K562 (cell line): Measurements from ENCODE around the gene CAST. TPM values are rescaled to one million over a fixed set of nuclear protein-coding genes. Genes with fewer than 3 reads are reported as not detected.
A peak's percentile ranks its signal among the peaks of the same experiment; 100 is the strongest.

Experiments
- DMBX1 ChIP-seq: fragments of 250-450 bp; sonication (Bioruptor Pico); IDR thresholded peaks from 2 replicates; pipeline ENCODE4 v1.8.0; 2022; ENCODE audit warnings: inconsistent platforms, mild to moderate bottlenecking, moderate library complexity, borderline replicate concordance
- FOXJ2 ChIP-seq: fragments of 200-800 bp; sonication (Bioruptor generic); IDR thresholded peaks from 2 replicates; pipeline ENCODE4 v1.6.1; 2016; ENCODE audit warnings: missing genetic modification characterization, missing compliant biosample characterization
- STAT5A ChIP-seq: IDR thresholded peaks from 2 replicates; pipeline ENCODE4 v1.6.1; 2012; ENCODE audit warnings: low read length, inconsistent platforms, borderline replicate concordance
- SUPT5H ChIP-seq: fragments of 450-650 bp; IDR thresholded peaks from 2 replicates; pipeline ENCODE4 v1.6.1; 2016
- TOE1 ChIP-seq, 2 experiments: fragments of 450-650 bp in 1 of 2; sonication (generic) in 1 of 2; formaldehyde crosslinking in 1 of 2; IDR thresholded peaks; 2 replicates each; pipeline versions ENCODE4 v1.7.1 to v1.8.0; 2016 to 2022; ENCODE audit warnings: borderline replicate concordance in 2 of 2, mild to moderate bottlenecking in 2 of 2, antibody characterized with exemption in 1 of 2, inconsistent platforms in 1 of 2, low read depth in 1 of 2, missing genetic modification reagents in 1 of 2, moderate library complexity in 1 of 2
- ZBTB7A ChIP-seq: IDR thresholded peaks from 2 replicates; pipeline ENCODE4 v1.6.1; 2011; ENCODE audit warnings: low read depth, mild to moderate bottlenecking, low read length, moderate library complexity, borderline replicate concordance; ENCODE audit not compliant: control insufficient read depth
- polyA plus RNA-seq, 8 experiments: library from polyadenylated mRNA; depleted of rRNA in 4 of 8; stranded (reverse) in 5 of 8; unstranded in 3 of 8; fragments of >200 nt; fragmentation: Nextera tagmentation in 2 of 8; fragmentation: Illumina TruSeq in 1 of 8; extraction: Ambion mirVana in 2 of 8; extraction: Trizol in 1 of 8; gene quantifications; 2 replicates each; pipeline versions ENCODE4 v1.2.1 to v1.2.3, GENCODE V29; 2011 to 2014; ENCODE audit warnings: inconsistent platforms in 1 of 8, missing spikeins in 1 of 8
- total RNA-seq, 7 experiments: library from RNA; depleted of rRNA in 6 of 7; stranded (reverse); fragments of >200 nt in 6 of 7; fragmentation: Illumina TruSeq in 2 of 7; extraction: Trizol in 2 of 7; gene quantifications; 2 replicates each; pipeline versions ENCODE4 v1.2.1 to v1.2.3, GENCODE V29; 2011 to 2021; ENCODE audit warnings: low replicate concordance in 1 of 7
- TF ChIP-seq, protein P1 (sequence below): sonication (generic); formaldehyde crosslinking; IDR thresholded peaks from 2 replicates; pipeline ENCODE4 v1.8.0; 2023; ENCODE audit warnings: mild to moderate bottlenecking, missing genetic modification reagents
- TF ChIP-seq, protein P2 (sequence below): fragments of 450-650 bp; formaldehyde crosslinking; IDR thresholded peaks from 2 replicates; pipeline ENCODE4 v1.4.0; 2020; ENCODE audit warnings: mild to moderate bottlenecking, moderate library complexity
- TF ChIP-seq, protein P3 (sequence below), 3 experiments: fragments of 200-800 bp in 1 of 3; fragments of 250-450 bp in 1 of 3; fragments of 450-650 bp in 1 of 3; sonication (Bioruptor Pico) in 1 of 3; sonication (Bioruptor generic) in 1 of 3; formaldehyde crosslinking in 1 of 3; IDR thresholded peaks; 2 replicates each; pipeline versions ENCODE4 v1.6.1 to v1.8.0; 2016 to 2022; ENCODE audit warnings: mild to moderate bottlenecking in 2 of 3, missing genetic modification characterization in 2 of 3, missing compliant biosample characterization in 1 of 3, moderate library complexity in 1 of 3
- TF ChIP-seq, protein P4 (sequence below): sonication (generic); formaldehyde crosslinking; IDR thresholded peaks from 2 replicates; pipeline ENCODE4 v1.8.1; 2023; ENCODE audit warnings: missing genetic modification reagents, mild to moderate bottlenecking, borderline replicate concordance

CAST gene
- total and polyA plus RNA-seq, 9 of the 15 experiments (the other 6 are each of a cell fraction or from before 2014, with no cell fraction given), result 55.5 to 136 (median 86.1) TPM

DNA sequence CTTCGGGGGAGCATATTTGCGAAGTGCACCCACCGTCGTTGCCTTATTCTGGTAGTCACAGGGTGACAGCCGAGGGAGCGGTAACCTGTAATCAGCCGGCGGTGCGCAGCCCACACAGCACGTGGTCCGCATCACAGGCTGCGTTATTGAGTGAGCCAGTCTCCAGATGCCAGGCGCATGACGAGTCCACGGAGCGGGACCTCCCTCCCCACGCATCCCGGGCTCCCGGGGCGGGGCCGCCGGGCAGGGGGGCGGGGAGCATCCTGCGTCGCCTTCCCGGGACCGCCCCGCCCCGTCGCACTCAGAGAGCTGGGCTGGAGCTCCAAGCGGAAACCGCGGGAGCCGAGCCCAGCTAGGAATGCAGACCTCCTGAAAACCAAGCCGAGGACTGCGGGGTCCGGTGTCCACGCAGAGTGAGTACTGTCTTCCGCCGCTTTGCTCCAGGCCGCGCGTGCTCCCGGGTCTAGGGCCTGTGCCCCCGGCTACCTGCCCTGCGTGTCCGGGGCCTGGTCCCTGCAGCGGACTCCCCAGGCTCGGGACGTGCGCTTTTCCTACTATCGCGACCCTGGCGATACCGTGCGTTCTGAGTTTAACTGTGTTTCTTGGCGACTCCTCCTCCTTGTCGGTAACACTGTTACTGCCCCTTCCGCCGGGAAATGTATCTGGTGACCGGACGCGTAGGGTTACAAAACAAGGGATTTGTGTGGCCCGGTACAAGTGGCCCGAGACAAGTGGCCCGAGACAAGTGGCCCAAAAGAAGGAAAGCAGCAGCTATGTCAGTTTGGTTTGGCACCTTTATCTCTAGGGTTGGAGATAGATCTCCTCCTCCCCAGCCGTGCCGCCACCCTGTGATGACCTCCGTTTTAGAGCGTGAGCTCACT, 40.6 kb downstream of the CAST start (continued):
- TF ChIP-seq, protein P1, sequence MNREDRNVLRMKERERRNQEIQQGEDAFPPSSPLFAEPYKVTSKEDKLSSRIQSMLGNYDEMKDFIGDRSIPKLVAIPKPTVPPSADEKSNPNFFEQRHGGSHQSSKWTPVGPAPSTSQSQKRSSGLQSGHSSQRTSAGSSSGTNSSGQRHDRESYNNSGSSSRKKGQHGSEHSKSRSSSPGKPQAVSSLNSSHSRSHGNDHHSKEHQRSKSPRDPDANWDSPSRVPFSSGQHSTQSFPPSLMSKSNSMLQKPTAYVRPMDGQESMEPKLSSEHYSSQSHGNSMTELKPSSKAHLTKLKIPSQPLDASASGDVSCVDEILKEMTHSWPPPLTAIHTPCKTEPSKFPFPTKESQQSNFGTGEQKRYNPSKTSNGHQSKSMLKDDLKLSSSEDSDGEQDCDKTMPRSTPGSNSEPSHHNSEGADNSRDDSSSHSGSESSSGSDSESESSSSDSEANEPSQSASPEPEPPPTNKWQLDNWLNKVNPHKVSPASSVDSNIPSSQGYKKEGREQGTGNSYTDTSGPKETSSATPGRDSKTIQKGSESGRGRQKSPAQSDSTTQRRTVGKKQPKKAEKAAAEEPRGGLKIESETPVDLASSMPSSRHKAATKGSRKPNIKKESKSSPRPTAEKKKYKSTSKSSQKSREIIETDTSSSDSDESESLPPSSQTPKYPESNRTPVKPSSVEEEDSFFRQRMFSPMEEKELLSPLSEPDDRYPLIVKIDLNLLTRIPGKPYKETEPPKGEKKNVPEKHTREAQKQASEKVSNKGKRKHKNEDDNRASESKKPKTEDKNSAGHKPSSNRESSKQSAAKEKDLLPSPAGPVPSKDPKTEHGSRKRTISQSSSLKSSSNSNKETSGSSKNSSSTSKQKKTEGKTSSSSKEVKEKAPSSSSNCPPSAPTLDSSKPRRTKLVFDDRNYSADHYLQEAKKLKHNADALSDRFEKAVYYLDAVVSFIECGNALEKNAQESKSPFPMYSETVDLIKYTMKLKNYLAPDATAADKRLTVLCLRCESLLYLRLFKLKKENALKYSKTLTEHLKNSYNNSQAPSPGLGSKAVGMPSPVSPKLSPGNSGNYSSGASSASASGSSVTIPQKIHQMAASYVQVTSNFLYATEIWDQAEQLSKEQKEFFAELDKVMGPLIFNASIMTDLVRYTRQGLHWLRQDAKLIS, result 0 out of 2 replicates have a peak, but pooled peaks have one; percentile 45
- no peak for TF ChIP-seq STAT5A
- TF ChIP-seq, protein P2, sequence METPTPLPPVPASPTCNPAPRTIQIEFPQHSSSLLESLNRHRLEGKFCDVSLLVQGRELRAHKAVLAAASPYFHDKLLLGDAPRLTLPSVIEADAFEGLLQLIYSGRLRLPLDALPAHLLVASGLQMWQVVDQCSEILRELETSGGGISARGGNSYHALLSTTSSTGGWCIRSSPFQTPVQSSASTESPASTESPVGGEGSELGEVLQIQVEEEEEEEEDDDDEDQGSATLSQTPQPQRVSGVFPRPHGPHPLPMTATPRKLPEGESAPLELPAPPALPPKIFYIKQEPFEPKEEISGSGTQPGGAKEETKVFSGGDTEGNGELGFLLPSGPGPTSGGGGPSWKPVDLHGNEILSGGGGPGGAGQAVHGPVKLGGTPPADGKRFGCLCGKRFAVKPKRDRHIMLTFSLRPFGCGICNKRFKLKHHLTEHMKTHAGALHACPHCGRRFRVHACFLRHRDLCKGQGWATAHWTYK, result peak; percentile 98
- 0 out of 2 replicates have a peak, but pooled peaks have one; percentile 43 for TF ChIP-seq DMBX1 (CRISPR knock-in tag)
- no peak for TF ChIP-seq FOXJ2 (tag)
- TF ChIP-seq, protein P3, sequence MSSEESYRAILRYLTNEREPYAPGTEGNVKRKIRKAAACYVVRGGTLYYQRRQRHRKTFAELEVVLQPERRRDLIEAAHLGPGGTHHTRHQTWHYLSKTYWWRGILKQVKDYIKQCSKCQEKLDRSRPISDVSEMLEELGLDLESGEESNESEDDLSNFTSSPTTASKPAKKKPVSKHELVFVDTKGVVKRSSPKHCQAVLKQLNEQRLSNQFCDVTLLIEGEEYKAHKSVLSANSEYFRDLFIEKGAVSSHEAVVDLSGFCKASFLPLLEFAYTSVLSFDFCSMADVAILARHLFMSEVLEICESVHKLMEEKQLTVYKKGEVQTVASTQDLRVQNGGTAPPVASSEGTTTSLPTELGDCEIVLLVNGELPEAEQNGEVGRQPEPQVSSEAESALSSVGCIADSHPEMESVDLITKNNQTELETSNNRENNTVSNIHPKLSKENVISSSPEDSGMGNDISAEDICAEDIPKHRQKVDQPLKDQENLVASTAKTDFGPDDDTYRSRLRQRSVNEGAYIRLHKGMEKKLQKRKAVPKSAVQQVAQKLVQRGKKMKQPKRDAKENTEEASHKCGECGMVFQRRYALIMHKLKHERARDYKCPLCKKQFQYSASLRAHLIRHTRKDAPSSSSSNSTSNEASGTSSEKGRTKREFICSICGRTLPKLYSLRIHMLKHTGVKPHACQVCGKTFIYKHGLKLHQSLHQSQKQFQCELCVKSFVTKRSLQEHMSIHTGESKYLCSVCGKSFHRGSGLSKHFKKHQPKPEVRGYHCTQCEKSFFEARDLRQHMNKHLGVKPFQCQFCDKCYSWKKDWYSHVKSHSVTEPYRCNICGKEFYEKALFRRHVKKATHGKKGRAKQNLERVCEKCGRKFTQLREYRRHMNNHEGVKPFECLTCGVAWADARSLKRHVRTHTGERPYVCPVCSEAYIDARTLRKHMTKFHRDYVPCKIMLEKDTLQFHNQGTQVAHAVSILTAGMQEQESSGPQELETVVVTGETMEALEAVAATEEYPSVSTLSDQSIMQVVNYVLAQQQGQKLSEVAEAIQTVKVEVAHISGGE (CRISPR knock-in tag; IDR thresholded peaks at IDR 0.05), result peak in 2 of 3 experiments; percentile 73 to 96; a peak in 5 of 6 replicates
- TF ChIP-seq, protein P4, sequence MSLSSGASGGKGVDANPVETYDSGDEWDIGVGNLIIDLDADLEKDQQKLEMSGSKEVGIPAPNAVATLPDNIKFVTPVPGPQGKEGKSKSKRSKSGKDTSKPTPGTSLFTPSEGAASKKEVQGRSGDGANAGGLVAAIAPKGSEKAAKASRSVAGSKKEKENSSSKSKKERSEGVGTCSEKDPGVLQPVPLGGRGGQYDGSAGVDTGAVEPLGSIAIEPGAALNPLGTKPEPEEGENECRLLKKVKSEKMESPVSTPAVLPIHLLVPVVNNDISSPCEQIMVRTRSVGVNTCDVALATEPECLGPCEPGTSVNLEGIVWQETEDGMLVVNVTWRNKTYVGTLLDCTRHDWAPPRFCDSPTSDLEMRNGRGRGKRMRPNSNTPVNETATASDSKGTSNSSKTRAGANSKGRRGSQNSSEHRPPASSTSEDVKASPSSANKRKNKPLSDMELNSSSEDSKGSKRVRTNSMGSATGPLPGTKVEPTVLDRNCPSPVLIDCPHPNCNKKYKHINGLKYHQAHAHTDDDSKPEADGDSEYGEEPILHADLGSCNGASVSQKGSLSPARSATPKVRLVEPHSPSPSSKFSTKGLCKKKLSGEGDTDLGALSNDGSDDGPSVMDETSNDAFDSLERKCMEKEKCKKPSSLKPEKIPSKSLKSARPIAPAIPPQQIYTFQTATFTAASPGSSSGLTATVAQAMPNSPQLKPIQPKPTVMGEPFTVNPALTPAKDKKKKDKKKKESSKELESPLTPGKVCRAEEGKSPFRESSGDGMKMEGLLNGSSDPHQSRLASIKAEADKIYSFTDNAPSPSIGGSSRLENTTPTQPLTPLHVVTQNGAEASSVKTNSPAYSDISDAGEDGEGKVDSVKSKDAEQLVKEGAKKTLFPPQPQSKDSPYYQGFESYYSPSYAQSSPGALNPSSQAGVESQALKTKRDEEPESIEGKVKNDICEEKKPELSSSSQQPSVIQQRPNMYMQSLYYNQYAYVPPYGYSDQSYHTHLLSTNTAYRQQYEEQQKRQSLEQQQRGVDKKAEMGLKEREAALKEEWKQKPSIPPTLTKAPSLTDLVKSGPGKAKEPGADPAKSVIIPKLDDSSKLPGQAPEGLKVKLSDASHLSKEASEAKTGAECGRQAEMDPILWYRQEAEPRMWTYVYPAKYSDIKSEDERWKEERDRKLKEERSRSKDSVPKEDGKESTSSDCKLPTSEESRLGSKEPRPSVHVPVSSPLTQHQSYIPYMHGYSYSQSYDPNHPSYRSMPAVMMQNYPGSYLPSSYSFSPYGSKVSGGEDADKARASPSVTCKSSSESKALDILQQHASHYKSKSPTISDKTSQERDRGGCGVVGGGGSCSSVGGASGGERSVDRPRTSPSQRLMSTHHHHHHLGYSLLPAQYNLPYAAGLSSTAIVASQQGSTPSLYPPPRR (CRISPR knock-in tag), result no peak
- peak; percentile 76 for TF ChIP-seq SUPT5H
- TF ChIP-seq ZBTB7A, result no peak
- peak; percentile 60; the same call in 1 of the 2 replicates for TF ChIP-seq TOE1 (IDR thresholded peaks at IDR 0.05; ENCODE audit: borderline replicate concordance)
- peak; percentile 80; the same call in 1 of the 2 replicates for TF ChIP-seq TOE1 (CRISPR knock-in tag; IDR thresholded peaks at IDR 0.05; ENCODE audit: borderline replicate concordance, low read depth)
